ENCODE measurements around the gene GHRHR. TPM values are rescaled to one million over a fixed set of nuclear protein-coding genes. Genes with fewer than 3 reads are reported as not detected.

The GHRHR gene
- total and polyA plus RNA-seq, 2 donors, result 0.42 to 0.68 TPM

DNA sequence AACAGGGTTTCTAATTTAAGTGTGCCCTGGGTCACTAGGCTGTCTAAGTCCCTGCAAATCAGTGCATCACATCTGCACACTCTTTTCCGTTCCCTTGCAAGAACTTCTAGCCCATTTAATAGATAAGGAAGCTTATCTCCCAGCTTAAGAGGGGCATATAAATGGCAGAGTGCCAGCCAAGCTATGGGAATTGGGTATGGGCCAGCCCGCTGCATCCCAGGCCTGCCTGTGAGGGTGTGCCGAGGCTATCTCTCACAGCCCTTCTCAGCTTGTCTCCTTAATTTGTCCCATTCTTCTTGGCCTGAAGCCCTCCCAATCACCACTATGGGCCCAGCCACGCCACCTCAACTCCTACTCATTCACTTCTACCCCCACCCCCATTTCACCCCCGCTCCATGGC lies 37.4 kb upstream of the GHRHR start:
- no peak for DNase-seq (ENCODE audit: low read depth in 6 of 9, low spot score in 9 of 9)
- Histone ChIP-seq H3K4me1 (ENCODE audit: control insufficient read depth in 2 of 2, insufficient read depth in 2 of 2, low read length in 2 of 2) (no peaks in the 10 kb centered on the region), H3K27me3 (ENCODE audit: control insufficient read depth in 2 of 2, insufficient read depth in 1 of 2, low read length in 1 of 2) (no peaks in the 10 kb centered on the region), H3K27ac (ENCODE audit: low read depth in 1 of 2, low read length in 1 of 2) (no peak overlapping the region), H3K9me3 (ENCODE audit: control insufficient read depth in 2 of 2, insufficient read depth in 1 of 2, low read length in 1 of 2) (peaks cover 0 to 4% of the 10 kb centered on the region in 2 donors), H3K36me3 (ENCODE audit: control insufficient read depth in 2 of 2, insufficient read depth in 2 of 2, low read length in 1 of 2) (no peaks in the 10 kb centered on the region), H3K4me3 (ENCODE audit: low read length in 2 of 2) (no peak overlapping the region)
- 93% methylated on average over 5 of the region's 5 CpGs for WGBS

DNA sequence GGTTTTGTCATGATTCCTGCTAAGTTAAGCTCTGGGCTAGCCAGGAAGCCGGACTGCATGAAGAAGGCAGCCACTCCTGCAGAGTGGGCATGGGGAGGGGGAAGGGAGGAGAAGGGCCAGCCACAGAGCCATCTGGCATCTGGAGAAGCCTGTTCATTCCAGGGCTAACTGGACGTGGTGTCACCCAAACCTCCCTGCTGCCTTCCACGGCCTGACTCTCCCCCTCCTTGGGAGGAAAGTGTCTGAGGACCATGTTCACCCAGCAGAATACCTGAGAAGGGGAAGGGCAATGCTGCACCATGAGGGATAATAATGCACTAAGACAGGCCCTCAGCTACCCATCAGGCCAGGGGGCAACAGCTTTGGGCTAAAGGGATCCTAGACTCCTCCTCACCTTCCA lies 36.7 kb upstream of the GHRHR start:
- H3K4me1 ChIP-seq (ENCODE audit: control insufficient read depth in 2 of 2, insufficient read depth in 2 of 2, low read length in 2 of 2), result no peaks in the 10 kb centered on the region
- H3K9me3 ChIP-seq (ENCODE audit: control insufficient read depth in 2 of 2, insufficient read depth in 1 of 2, low read length in 1 of 2), result peaks cover 0 to 4% of the 10 kb centered on the region in 2 donors
- no peak overlapping the region for H3K27ac ChIP-seq (ENCODE audit: low read depth in 1 of 2, low read length in 1 of 2)
- no peak for DNase-seq (ENCODE audit: low read depth in 6 of 9, low spot score in 9 of 9)
- WGBS, result 89% methylated on average over 3 of the region's 3 CpGs
- H3K36me3 ChIP-seq (ENCODE audit: control insufficient read depth in 2 of 2, insufficient read depth in 2 of 2, low read length in 1 of 2), result no peaks in the 10 kb centered on the region
- no peaks in the 10 kb centered on the region for H3K27me3 ChIP-seq (ENCODE audit: control insufficient read depth in 2 of 2, insufficient read depth in 1 of 2, low read length in 1 of 2)
- H3K4me3 ChIP-seq (ENCODE audit: low read length in 2 of 2), result no peak overlapping the region

DNA sequence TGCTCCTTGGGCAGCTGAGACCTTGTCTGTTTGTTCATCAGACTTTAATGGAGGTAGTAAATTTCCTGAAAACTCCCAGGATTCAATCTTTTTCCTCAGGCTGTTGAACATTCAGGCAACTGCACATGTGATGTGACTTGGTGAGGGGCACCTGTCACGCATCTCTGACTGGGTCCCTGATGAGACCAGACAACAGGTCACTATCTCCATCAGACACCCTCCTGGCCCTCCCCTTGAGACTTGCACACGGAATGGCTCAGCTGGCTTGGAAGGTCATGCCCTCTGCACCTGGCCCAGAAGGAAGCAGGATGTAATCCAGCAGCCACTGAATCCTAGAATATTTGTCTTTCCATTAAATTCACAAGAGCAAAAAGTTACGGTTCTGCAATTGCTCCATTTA lies 36.2 kb upstream of the GHRHR start:
- Histone ChIP-seq H3K4me3 (ENCODE audit: low read length in 2 of 2) (no peak overlapping the region), H3K27ac (ENCODE audit: low read depth in 1 of 2, low read length in 1 of 2) (no peak overlapping the region), H3K4me1 (ENCODE audit: control insufficient read depth in 2 of 2, insufficient read depth in 2 of 2, low read length in 2 of 2) (no peaks in the 10 kb centered on the region), H3K36me3 (ENCODE audit: control insufficient read depth in 2 of 2, insufficient read depth in 2 of 2, low read length in 1 of 2) (no peaks in the 10 kb centered on the region), H3K27me3 (ENCODE audit: control insufficient read depth in 2 of 2, insufficient read depth in 1 of 2, low read length in 1 of 2) (no peaks in the 10 kb centered on the region), H3K9me3 (ENCODE audit: control insufficient read depth in 2 of 2, insufficient read depth in 1 of 2, low read length in 1 of 2) (peaks cover 0 to 4% of the 10 kb centered on the region in 2 donors)
- 90% methylated on average over 3 of the region's 3 CpGs for WGBS
- no peak for DNase-seq (ENCODE audit: low read depth in 6 of 9, low spot score in 9 of 9)

DNA sequence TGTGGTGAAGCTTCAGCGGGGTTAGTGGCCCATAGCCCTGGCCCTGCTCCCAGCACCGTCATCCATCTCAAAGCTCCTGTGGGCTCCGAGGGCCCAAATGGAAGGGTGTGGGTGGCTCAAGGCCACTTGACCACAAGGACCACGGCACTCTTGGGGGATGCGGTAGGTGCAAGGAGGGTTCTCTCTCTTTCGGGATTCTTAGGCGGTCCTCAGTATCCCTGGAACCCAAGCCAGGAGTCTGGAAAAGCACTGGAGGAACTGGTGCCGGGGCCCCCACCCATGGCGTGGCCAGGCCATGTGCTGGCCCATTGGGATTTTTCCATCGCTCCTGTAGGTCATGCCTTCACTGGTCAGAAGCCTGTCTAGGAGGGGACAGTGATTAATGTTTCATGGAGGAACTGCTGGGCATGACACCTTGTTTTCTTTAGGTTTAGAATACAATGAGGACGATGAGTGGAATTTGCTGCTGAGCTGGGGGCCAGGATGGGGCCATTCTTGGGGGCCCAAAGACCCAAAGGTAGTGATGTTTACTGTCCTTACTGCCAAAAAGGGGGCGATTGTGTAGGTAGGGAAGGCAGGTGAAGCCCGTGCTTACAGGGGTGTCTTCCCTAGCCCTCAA lies 35.4 kb upstream of the GHRHR start:
- Histone ChIP-seq H3K36me3 (ENCODE audit: control insufficient read depth in 2 of 2, insufficient read depth in 2 of 2, low read length in 1 of 2) (no peaks in the 10 kb centered on the region), H3K27me3 (ENCODE audit: control insufficient read depth in 2 of 2, insufficient read depth in 1 of 2, low read length in 1 of 2) (no peaks in the 10 kb centered on the region), H3K9me3 (ENCODE audit: control insufficient read depth in 2 of 2, insufficient read depth in 1 of 2, low read length in 1 of 2) (peaks cover 0 to 4% of the 10 kb centered on the region in 2 donors), H3K27ac (ENCODE audit: low read depth in 1 of 2, low read length in 1 of 2) (no peak overlapping the region), H3K4me1 (ENCODE audit: control insufficient read depth in 2 of 2, insufficient read depth in 2 of 2, low read length in 2 of 2) (no peaks in the 10 kb centered on the region), H3K4me3 (ENCODE audit: low read length in 2 of 2) (no peak overlapping the region)
- 94% methylated on average over 13 of the region's 13 CpGs for WGBS
- no peak for DNase-seq (ENCODE audit: low read depth in 6 of 9, low spot score in 9 of 9)

DNA sequence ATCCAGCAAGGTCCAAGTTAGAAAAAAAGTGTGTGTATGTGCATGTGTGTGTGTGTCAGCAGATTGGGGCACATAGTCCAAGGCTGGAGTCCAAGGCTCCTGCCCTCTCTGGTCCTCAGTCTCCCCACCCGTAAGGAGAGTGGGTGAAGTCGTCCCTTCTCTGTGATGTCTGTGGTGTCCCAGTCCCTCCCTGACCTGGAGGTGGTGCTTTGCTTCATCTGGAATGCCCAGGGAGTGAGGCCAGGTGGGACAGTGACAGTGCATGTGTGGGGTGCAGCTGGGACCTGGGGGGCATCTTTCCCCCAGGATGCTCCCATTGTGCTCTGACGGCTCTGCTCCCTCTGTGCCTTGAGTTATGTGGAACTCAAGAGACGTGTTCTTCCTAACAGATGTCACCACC lies 34.1 kb upstream of the GHRHR start:
- H3K4me1 ChIP-seq (ENCODE audit: control insufficient read depth in 2 of 2, insufficient read depth in 2 of 2, low read length in 2 of 2), result no peaks in the 10 kb centered on the region
- no peak for DNase-seq (ENCODE audit: low read depth in 6 of 9, low spot score in 9 of 9)
- 96% methylated on average over 4 of the region's 4 CpGs for WGBS
- H3K27me3 ChIP-seq (ENCODE audit: control insufficient read depth in 2 of 2, insufficient read depth in 1 of 2, low read length in 1 of 2), result no peaks in the 10 kb centered on the region
- H3K36me3 ChIP-seq (ENCODE audit: control insufficient read depth in 2 of 2, insufficient read depth in 2 of 2, low read length in 1 of 2), result no peaks in the 10 kb centered on the region
- peaks cover 0 to 4% of the 10 kb centered on the region in 2 donors for H3K9me3 ChIP-seq (ENCODE audit: control insufficient read depth in 2 of 2, insufficient read depth in 1 of 2, low read length in 1 of 2)
- no peak overlapping the region for H3K4me3 ChIP-seq (ENCODE audit: low read length in 2 of 2)
- H3K27ac ChIP-seq (ENCODE audit: low read depth in 1 of 2, low read length in 1 of 2), result no peak overlapping the region

DNA sequence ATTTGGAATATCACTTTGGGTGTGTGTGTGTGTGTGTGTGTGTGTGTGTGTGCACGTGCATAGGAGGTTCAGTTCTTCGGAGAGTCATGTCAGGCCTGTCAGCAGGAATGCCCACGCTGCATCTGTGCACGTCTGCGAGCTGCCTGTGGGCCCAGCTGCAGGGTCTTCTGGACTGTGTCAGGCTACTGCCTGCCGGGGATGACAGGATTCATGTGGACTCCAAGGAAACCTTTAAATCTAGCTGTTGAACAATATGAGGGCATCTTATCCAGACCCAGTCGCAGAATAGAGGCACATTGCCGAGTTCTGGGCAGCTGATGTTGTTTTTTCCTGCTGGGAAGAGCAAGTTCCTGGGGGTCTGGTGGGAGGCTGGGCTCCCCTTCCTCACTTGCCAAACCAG lies 33.1 kb upstream of the GHRHR start:
- H3K27me3 ChIP-seq (ENCODE audit: control insufficient read depth in 2 of 2, insufficient read depth in 1 of 2, low read length in 1 of 2), result no peaks in the 10 kb centered on the region
- H3K36me3 ChIP-seq (ENCODE audit: control insufficient read depth in 2 of 2, insufficient read depth in 2 of 2, low read length in 1 of 2), result no peaks in the 10 kb centered on the region
- no peak overlapping the region for H3K27ac ChIP-seq (ENCODE audit: low read depth in 1 of 2, low read length in 1 of 2)
- 86% methylated on average over 8 of the region's 8 CpGs for WGBS
- H3K4me3 ChIP-seq (ENCODE audit: low read length in 2 of 2), result no peak overlapping the region
- peaks cover 0 to 4% of the 10 kb centered on the region in 2 donors for H3K9me3 ChIP-seq (ENCODE audit: control insufficient read depth in 2 of 2, insufficient read depth in 1 of 2, low read length in 1 of 2)
- DNase-seq (ENCODE audit: low read depth in 6 of 9, low spot score in 9 of 9), result no peak
- H3K4me1 ChIP-seq (ENCODE audit: control insufficient read depth in 2 of 2, insufficient read depth in 2 of 2, low read length in 2 of 2), result no peaks in the 10 kb centered on the region

DNA sequence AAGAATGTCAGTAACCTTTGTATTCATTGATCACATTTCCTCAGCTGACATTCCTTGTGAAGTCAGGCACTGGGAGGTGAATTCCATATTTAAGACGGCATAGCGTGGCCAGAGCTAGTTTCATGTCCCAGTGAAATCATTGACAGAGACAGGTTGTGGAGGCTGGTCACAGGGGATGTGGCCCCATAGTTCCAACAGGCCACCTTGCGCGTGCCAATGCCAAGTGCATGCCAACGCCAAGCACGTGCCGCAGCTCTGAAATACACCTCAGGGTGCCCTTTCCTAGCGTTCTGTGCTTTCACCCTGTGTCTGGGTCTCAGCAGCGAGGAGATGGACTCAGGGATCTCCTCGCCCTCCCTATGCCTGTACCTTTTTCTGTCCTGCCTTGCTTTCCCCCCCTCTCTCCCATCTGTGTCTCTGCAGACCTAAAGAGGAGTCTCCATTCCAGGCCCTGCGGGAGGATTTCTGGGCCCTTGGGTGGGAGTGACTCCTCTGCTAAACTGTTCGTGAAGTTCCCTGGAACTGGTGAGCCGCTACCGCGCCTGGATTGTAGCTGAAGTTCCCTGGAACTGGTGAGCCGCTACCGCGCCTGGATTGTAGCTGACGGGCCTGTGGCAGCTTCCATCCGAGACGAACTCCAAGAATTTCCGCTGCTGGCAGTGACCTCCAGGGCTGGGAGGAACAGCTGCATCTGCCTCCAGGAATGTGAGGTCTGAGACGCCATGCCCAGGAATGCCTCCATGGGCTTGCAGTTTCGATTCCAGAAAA lies 32.4 kb upstream of the GHRHR start:
- Histone ChIP-seq H3K4me3 (ENCODE audit: low read length in 2 of 2) (no peak overlapping the region), H3K27ac (ENCODE audit: low read depth in 1 of 2, low read length in 1 of 2) (no peak overlapping the region), H3K27me3 (ENCODE audit: control insufficient read depth in 2 of 2, insufficient read depth in 1 of 2, low read length in 1 of 2) (no peaks in the 10 kb centered on the region), H3K36me3 (ENCODE audit: control insufficient read depth in 2 of 2, insufficient read depth in 2 of 2, low read length in 1 of 2) (no peaks in the 10 kb centered on the region), H3K4me1 (ENCODE audit: control insufficient read depth in 2 of 2, insufficient read depth in 2 of 2, low read length in 2 of 2) (no peaks in the 10 kb centered on the region), H3K9me3 (ENCODE audit: control insufficient read depth in 2 of 2, insufficient read depth in 1 of 2, low read length in 1 of 2) (peaks cover 0 to 4% of the 10 kb centered on the region in 2 donors)
- WGBS, result 93% methylated on average over 24 of the region's 24 CpGs
- DNase-seq (ENCODE audit: low read depth in 6 of 9, low spot score in 9 of 9), result no peak

DNA sequence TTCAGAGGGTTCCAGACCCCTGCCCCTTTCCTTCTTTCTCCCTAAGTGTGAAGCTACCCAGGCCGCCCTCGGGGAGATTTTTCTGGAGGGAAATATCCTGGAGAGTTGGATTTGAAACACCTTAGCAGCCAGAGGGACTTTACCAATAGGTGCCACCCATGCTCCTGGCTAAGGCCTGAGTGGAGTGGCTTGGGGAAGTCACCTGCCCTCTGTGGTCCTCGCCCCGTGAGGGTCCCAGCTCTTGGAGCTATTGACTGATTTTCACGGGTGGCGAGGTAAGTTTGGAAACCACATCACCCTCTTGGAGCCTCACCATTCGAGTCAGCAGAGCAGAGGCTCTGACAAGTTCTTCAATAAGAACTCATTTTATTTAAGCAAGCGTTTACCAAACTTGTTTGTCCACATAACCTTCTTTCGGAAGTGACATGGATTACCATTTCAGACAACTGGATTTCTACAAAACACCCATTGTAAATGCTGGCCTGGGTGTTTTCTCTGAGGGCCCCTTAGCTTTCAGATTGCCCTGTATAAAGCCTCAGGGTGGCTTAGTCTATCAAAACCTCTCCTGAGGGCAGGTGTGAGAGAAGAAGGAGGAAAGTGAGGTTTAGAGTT lies 31.7 kb upstream of the GHRHR start:
- peaks cover 0 to 1% of the 10 kb centered on the region in 2 donors for H3K9me3 ChIP-seq (ENCODE audit: control insufficient read depth in 2 of 2, insufficient read depth in 1 of 2, low read length in 1 of 2)
- WGBS, result 92% methylated on average over 9 of the region's 9 CpGs
- DNase-seq (ENCODE audit: low read depth in 6 of 9, low spot score in 9 of 9), result no peak
- no peaks in the 10 kb centered on the region for H3K4me1 ChIP-seq (ENCODE audit: control insufficient read depth in 2 of 2, insufficient read depth in 2 of 2, low read length in 2 of 2)
- H3K36me3 ChIP-seq (ENCODE audit: control insufficient read depth in 2 of 2, insufficient read depth in 2 of 2, low read length in 1 of 2), result no peaks in the 10 kb centered on the region
- no peak overlapping the region for H3K27ac ChIP-seq (ENCODE audit: low read depth in 1 of 2, low read length in 1 of 2)
- no peak overlapping the region for H3K4me3 ChIP-seq (ENCODE audit: low read length in 2 of 2)
- H3K27me3 ChIP-seq (ENCODE audit: control insufficient read depth in 2 of 2, insufficient read depth in 1 of 2, low read length in 1 of 2), result peaks cover 0 to 5% of the 10 kb centered on the region in 2 donors

DNA sequence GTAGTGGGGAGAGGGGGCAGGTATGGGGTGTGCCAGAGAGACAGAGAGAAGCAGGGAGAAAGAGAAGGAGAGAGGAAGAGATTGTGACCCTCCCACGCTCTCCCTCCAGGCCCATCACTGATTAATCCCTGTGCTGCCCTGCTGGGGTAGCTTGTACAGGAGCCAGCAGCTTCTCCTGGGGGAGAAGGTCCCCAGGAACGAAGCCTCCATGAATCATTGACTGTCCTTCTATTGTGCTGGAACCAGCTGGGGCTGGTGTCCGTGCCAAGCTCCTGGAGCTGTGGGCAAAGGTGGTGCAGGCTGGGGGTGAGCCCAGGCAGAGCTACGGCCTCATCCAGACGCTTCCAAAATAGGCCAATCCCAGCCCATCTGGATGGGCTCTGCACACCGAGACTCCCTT lies 31.2 kb upstream of the GHRHR start:
- no peak overlapping the region for H3K27ac ChIP-seq (ENCODE audit: low read depth in 1 of 2, low read length in 1 of 2)
- peaks cover 3 to 6% of the 10 kb centered on the region in 2 donors for H3K27me3 ChIP-seq (ENCODE audit: control insufficient read depth in 2 of 2, insufficient read depth in 1 of 2, low read length in 1 of 2)
- H3K4me1 ChIP-seq (ENCODE audit: control insufficient read depth in 2 of 2, insufficient read depth in 2 of 2, low read length in 2 of 2), result no peaks in the 10 kb centered on the region
- no peak for DNase-seq (ENCODE audit: low read depth in 6 of 9, low spot score in 9 of 9)
- 91% methylated on average over 6 of the region's 6 CpGs for WGBS
- H3K36me3 ChIP-seq (ENCODE audit: control insufficient read depth in 2 of 2, insufficient read depth in 2 of 2, low read length in 1 of 2), result no peaks in the 10 kb centered on the region
- no peaks in the 10 kb centered on the region for H3K9me3 ChIP-seq (ENCODE audit: control insufficient read depth in 2 of 2, insufficient read depth in 1 of 2, low read length in 1 of 2)
- H3K4me3 ChIP-seq (ENCODE audit: low read length in 2 of 2), result no peak overlapping the region
